ENCODE measurements around the gene CFAP157. TPM values are rescaled to one million over a fixed set of nuclear protein-coding genes. Genes with fewer than 3 reads are reported as not detected.
A peak's percentile ranks its signal among the peaks of the same experiment; 100 is the strongest.

Gene CFAP157
- total RNA-seq, 4 donors from 2014 or later, result 0.90 to 1.2 TPM; not detected in 2

- DNase-seq (ENCODE audit: low spot score in 2 of 2), result no peak
- H3K27ac ChIP-seq, result no peak overlapping the region
- WGBS, 2 donors, result 83 to 91% methylated on average over 10 of the region's 10 CpGs
- H3K27me3 ChIP-seq, result no peaks in the 10 kb centered on the region
- H3K9me3 ChIP-seq, result no peaks in the 10 kb centered on the region
- peaks cover 0 to 57% (median 0%) of the 10 kb centered on the region in 3 donors for H3K36me3 ChIP-seq
- no peak for TF ChIP-seq POLR2A (IDR thresholded peaks at IDR 0.05)
- no peak for TF ChIP-seq EP300 (IDR thresholded peaks at IDR 0.05)
- TF ChIP-seq, protein P1, sequence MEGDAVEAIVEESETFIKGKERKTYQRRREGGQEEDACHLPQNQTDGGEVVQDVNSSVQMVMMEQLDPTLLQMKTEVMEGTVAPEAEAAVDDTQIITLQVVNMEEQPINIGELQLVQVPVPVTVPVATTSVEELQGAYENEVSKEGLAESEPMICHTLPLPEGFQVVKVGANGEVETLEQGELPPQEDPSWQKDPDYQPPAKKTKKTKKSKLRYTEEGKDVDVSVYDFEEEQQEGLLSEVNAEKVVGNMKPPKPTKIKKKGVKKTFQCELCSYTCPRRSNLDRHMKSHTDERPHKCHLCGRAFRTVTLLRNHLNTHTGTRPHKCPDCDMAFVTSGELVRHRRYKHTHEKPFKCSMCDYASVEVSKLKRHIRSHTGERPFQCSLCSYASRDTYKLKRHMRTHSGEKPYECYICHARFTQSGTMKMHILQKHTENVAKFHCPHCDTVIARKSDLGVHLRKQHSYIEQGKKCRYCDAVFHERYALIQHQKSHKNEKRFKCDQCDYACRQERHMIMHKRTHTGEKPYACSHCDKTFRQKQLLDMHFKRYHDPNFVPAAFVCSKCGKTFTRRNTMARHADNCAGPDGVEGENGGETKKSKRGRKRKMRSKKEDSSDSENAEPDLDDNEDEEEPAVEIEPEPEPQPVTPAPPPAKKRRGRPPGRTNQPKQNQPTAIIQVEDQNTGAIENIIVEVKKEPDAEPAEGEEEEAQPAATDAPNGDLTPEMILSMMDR (IDR thresholded peaks at IDR 0.05), result no peak
- H3K4me1 ChIP-seq, result peaks cover 0 to 9% (median 0%) of the 10 kb centered on the region in 4 donors
- H3K4me3 ChIP-seq, result no peak overlapping the region
Observed at GRCh38 chr9:127693143-127693542, 13.6 kb upstream of the CFAP157 start.

GRCh38 chr9:127693697-127694096 is 13.1 kb upstream of the CFAP157 start:
- H3K4me3 ChIP-seq, result no peak overlapping the region
- DNase-seq (ENCODE audit: low spot score in 2 of 2), result no peak
- H3K4me1 ChIP-seq, result peaks cover 0 to 12% (median 0%) of the 10 kb centered on the region in 4 donors
- H3K9me3 ChIP-seq, result no peaks in the 10 kb centered on the region
- TF ChIP-seq POLR2A (IDR thresholded peaks at IDR 0.05), result no peak
- TF ChIP-seq, protein P1 (IDR thresholded peaks at IDR 0.05), result no peak
- no peak for TF ChIP-seq EP300 (IDR thresholded peaks at IDR 0.05)
- no peaks in the 10 kb centered on the region for H3K27me3 ChIP-seq
- H3K27ac ChIP-seq, result no peak overlapping the region
- peaks cover 0 to 52% (median 0%) of the 10 kb centered on the region in 3 donors for H3K36me3 ChIP-seq
- WGBS, 2 donors, result 86 to 91% methylated on average over 4 of the region's 4 CpGs

DNA sequence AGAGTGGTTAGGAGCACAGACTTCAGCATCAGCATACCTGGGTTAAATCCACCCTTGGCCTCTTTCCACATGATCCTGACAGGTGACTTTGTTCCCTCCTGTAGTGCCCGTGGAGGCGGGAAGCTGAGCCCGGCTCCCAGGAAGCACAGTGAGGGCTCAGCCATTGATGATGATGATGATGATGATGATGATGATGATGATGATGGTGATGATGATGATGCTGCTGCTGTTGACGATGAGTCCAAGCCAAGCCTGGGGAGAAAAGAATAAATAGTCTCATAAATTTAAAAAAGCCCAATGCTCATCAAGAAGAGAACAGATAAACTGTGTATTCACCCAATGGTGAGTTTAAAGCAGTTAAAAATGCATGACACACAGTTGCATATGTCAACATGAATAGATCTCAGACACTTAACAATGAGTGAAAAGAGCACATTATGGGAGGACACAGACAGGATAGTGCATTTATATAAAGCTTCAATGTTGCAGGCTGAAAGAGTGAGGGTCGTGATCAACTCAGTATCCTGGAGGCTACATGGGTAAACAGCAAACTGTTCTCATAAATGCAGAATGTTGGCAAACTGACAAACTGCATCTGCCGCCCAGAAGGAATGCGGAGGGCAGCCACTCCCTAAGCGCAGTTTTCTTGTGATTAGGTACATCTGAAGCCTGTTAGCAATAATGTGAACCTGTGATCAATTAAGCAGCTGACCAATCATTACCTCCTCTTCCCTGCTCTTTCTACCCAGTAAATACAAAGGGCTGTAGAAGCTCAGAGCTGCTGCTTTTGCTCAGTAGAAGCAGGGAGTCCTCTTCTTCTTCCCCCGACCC is 11.7 kb upstream of the CFAP157 start:
- TF ChIP-seq EP300 (IDR thresholded peaks at IDR 0.05), result no peak
- TF ChIP-seq POLR2A (IDR thresholded peaks at IDR 0.05), result no peak
- TF ChIP-seq, protein P1 (IDR thresholded peaks at IDR 0.05), result no peak
- Histone ChIP-seq H3K4me3 (no peak overlapping the region), H3K4me1 (peaks cover 0 to 25% (median 3%) of the 10 kb centered on the region in 4 donors), H3K27me3 (no peaks in the 10 kb centered on the region), H3K36me3 (peaks cover 0 to 38% (median 0%) of the 10 kb centered on the region in 3 donors), H3K9me3 (no peaks in the 10 kb centered on the region), H3K27ac (peak overlapping the region in 2 of 4 donors; percentile 34 to 50)
- WGBS, 2 donors, result 47 to 56% methylated on average over 9 of the region's 9 CpGs
- no peak for DNase-seq (ENCODE audit: low spot score in 2 of 2)

- 74 to 76% methylated on average over 5 of the region's 5 CpGs for WGBS, 2 donors
- H3K4me1 ChIP-seq, result peaks cover 0 to 26% (median 3%) of the 10 kb centered on the region in 4 donors
- H3K27me3 ChIP-seq, result no peaks in the 10 kb centered on the region
- TF ChIP-seq EP300 (IDR thresholded peaks at IDR 0.05) (no peak), POLR2A (IDR thresholded peaks at IDR 0.05) (no peak)
- TF ChIP-seq, protein P1 (IDR thresholded peaks at IDR 0.05), result no peak
- no peak for DNase-seq (ENCODE audit: low spot score in 2 of 2)
- H3K9me3 ChIP-seq, result no peaks in the 10 kb centered on the region
- no peak overlapping the region for H3K27ac ChIP-seq
- peaks cover 0 to 16% (median 0%) of the 10 kb centered on the region in 3 donors for H3K36me3 ChIP-seq
- H3K4me3 ChIP-seq, result no peak overlapping the region
Observed at GRCh38 chr9:127697575-127697974, 9.2 kb upstream of the CFAP157 start.

- Histone ChIP-seq H3K27ac (peak overlapping the region in 3 of 4 donors; percentile 78 to 95 (median 95)), H3K4me3 (no peak overlapping the region), H3K4me1 (peaks cover 0 to 26% (median 3%) of the 10 kb centered on the region in 4 donors), H3K36me3 (peaks cover 0 to 11% (median 0%) of the 10 kb centered on the region in 3 donors), H3K27me3 (no peaks in the 10 kb centered on the region), H3K9me3 (no peaks in the 10 kb centered on the region)
- TF ChIP-seq POLR2A (IDR thresholded peaks at IDR 0.05), result no peak
- DNase-seq (ENCODE audit: low spot score in 2 of 2), result no peak
- WGBS, 2 donors, result 89 to 90% methylated on average over 5 of the region's 5 CpGs
Observed at GRCh38 chr9:127698386-127698785, 8.4 kb upstream of the CFAP157 start.
